Measurements from ENCODE around the gene AGBL1. TPM values are rescaled to one million over a fixed set of nuclear protein-coding genes. Genes with fewer than 3 reads are reported as not detected.

The AGBL1 gene
- total RNA-seq, 3 donors from 2014 or later = 0.10 to 0.32 TPM; not detected in 1

- no peaks in the 10 kb centered on the region for H3K9me3 ChIP-seq
- H3K36me3 ChIP-seq (ENCODE audit: low read depth) = no peaks in the 10 kb centered on the region
- ATAC-seq = no peak
- intact Hi-C loops (cut with DNase I, micrococcal nuclease) = no loop called here
- no peak for DNase-seq
- no peak overlapping the region for H3K4me3 ChIP-seq
- TF ChIP-seq CTCF (IDR thresholded peaks at IDR 0.05) = no peak
- no peaks in the 10 kb centered on the region for H3K4me1 ChIP-seq (ENCODE audit: low read depth)
Observed at GRCh38 chr15:86830304-86830703, 750.6 kb downstream of the AGBL1 start.

DNA sequence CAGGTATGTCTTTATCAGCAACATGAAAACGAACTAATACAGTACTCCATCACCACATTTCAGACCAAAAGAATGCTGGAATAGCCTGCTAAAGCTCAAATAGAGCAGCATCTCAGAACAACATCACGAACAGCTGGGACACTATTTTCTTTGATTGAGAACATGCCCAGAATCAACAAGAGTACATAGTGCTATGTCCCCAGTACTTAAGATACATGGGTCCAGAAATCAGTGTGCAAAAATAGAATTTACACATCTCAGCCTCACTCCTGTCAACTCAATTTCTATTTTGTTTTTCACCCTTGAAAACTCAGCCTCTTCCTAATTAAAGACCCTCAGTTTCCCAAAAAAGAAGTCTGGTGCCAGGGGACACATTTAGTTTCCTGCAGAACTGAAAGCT lies 753.9 kb downstream of the AGBL1 start:
- Histone ChIP-seq H3K4me1 (ENCODE audit: low read depth) (no peaks in the 10 kb centered on the region), H3K9me3 (no peaks in the 10 kb centered on the region), H3K36me3 (ENCODE audit: low read depth) (no peaks in the 10 kb centered on the region), H3K4me3 (no peak overlapping the region)
- no peak for ATAC-seq
- no peak for DNase-seq
- intact Hi-C loops (cut with DNase I, micrococcal nuclease) = no loop called here
- TF ChIP-seq CTCF (IDR thresholded peaks at IDR 0.05) = no peak

DNA sequence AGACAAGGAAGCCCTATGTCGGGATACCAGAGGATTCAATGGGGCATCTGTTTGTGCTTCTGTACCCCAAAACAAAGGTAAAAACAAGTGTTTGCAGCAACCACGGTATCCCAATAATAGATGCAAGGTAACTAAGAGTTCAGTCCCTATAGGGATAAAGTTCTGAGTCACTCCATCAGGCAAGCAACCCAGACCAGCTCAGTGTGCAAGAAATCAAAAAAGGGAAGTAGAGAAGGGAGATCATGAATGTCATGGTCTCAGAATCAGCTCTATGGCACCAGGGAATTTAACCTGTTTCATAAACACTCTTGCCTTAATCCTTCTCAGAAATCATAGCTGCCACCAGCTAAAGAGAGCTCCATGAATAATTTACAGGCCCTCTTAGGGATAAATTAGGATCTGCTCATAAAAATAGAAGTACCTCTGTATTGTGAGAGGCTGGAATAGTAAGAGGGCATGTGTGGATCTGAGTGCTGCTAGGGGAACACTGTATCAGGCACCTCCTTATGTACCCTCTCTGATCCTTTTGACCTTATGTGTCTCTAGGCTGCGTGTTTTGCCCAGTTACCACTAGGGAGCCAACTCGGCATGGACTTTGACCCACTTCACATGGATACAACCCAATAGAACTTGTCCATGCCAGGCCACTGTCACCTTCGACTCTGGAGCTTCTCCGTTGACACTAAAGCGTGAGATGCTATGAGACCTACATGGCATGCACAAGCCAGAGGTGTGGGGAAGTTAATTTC lies 754.6 kb downstream of the AGBL1 start:
- H3K9me3 ChIP-seq = no peaks in the 10 kb centered on the region
- no peak for DNase-seq
- intact Hi-C loops (cut with DNase I, micrococcal nuclease) = no loop called here
- no peaks in the 10 kb centered on the region for H3K36me3 ChIP-seq (ENCODE audit: low read depth)
- TF ChIP-seq CTCF (IDR thresholded peaks at IDR 0.05) = no peak
- no peaks in the 10 kb centered on the region for H3K4me1 ChIP-seq (ENCODE audit: low read depth)
- no peak overlapping the region for H3K4me3 ChIP-seq
- ATAC-seq = no peak

DNA sequence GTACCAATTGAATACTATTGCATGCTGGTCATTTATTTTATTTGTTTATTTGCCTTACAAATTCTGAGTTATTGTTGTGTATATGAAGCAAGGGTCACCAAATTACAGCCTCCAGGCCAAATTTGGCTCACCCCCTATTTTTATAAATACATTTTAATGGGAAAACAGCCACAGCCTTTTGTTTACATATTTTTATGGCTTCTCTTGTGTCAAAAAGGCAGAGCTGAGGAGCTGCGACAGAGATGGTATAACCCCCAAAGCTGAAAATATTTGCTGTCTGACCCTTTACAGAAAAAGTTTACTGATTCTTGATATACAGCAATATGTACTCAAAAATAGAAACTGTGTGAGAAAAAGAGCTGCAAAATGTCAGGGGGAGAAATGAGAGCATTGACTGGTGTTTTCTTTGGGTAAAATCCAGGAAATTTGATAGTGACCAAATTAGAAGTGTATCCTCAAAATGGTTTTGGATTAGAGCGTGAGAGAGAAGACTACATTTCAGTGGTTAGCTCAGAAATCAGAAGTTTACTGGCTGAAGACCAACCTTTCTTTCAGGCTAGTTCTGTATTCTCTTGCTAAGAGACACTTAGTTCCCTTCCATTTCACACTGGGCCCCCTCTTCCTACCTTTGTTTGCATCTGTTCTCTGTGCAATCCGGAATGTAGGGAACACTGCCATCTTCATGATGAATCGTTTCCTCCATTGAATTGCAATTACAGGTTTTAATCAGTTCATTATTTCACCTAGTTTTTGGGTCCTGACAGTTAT lies 757.8 kb downstream of the AGBL1 start:
- Histone ChIP-seq H3K36me3 (ENCODE audit: low read depth) (no peaks in the 10 kb centered on the region), H3K4me1 (ENCODE audit: low read depth) (no peaks in the 10 kb centered on the region), H3K9me3 (no peaks in the 10 kb centered on the region), H3K4me3 (no peak overlapping the region)
- DNase-seq = no peak
- intact Hi-C loops (cut with DNase I, micrococcal nuclease) = no loop called here
- no peak for ATAC-seq
- no peak for TF ChIP-seq CTCF (IDR thresholded peaks at IDR 0.05)

- Histone ChIP-seq H3K4me3 (no peak overlapping the region), H3K36me3 (ENCODE audit: low read depth) (no peaks in the 10 kb centered on the region), H3K9me3 (no peaks in the 10 kb centered on the region), H3K4me1 (ENCODE audit: low read depth) (no peaks in the 10 kb centered on the region)
- ATAC-seq (no peak), DNase-seq (no peak)
- intact Hi-C loops (cut with DNase I, micrococcal nuclease) = no loop called here
- TF ChIP-seq CTCF (IDR thresholded peaks at IDR 0.05) = no peak
Observed at GRCh38 chr15:86839502-86839901, 759.8 kb downstream of the AGBL1 start.

Data from mucosa of descending colon (tissue), 3 donors.